ENCODE results near the gene CCDC177.

CCDC177 gene

GRCh38 chr14:69525896-69526295 lies 48.8 kb downstream of the CCDC177 start:
- no peak for DNase-seq

GRCh38 chr14:69522026-69522425 lies 52.6 kb downstream of the CCDC177 start:
- no peak for DNase-seq
